Measurements from ENCODE around the gene LPP.

LPP gene

GRCh38 chr3:188529228-188529627, 375.3 kb downstream of the LPP start:
- DNase-seq = no peak

GRCh38 chr3:188530226-188530625, 376.3 kb downstream of the LPP start:
- DNase-seq = no peak

- DNase-seq = no peak
These were observed 377.3 kb downstream of the LPP start for GRCh38 chr3:188531210-188531609.

- DNase-seq = no peak
These were observed 379.2 kb downstream of the LPP start for GRCh38 chr3:188533172-188533571.

- no peak for DNase-seq
These were observed 379.8 kb downstream of the LPP start for GRCh38 chr3:188533612-188534357.

- DNase-seq = no peak
These were observed 380.7 kb downstream of the LPP start for GRCh38 chr3:188534633-188535032.

GRCh38 chr3:188537606-188538005, 383.6 kb downstream of the LPP start:
- no peak for DNase-seq

- no peak for DNase-seq
These were observed 385.1 kb downstream of the LPP start for GRCh38 chr3:188539037-188539436.

GRCh38 chr3:188539631-188540194, 385.8 kb downstream of the LPP start:
- DNase-seq = no peak

- no peak for DNase-seq
These were observed 388.2 kb downstream of the LPP start for GRCh38 chr3:188542196-188542595.

- no peak for DNase-seq
These were observed 390.1 kb downstream of the LPP start for GRCh38 chr3:188544012-188544411.

GRCh38 chr3:188546835-188547670, 393.1 kb downstream of the LPP start:
- no peak for DNase-seq

- DNase-seq = no peak
These were observed 399.6 kb downstream of the LPP start for GRCh38 chr3:188553569-188553968.

GRCh38 chr3:188554404-188554803, 400.4 kb downstream of the LPP start:
- no peak for DNase-seq

- DNase-seq = no peak
These were observed 403.3 kb downstream of the LPP start for GRCh38 chr3:188557235-188557634.

GRCh38 chr3:188558343-188559071, 404.6 kb downstream of the LPP start:
- no peak for DNase-seq

GRCh38 chr3:188559072-188559429, 405.1 kb downstream of the LPP start:
- no peak for DNase-seq

GRCh38 chr3:188559856-188560255, 405.9 kb downstream of the LPP start:
- no peak for DNase-seq

GRCh38 chr3:188562144-188562543, 408.2 kb downstream of the LPP start:
- no peak for DNase-seq

- DNase-seq = no peak
These were observed 413.7 kb downstream of the LPP start for GRCh38 chr3:188567478-188568195.

- no peak for DNase-seq
These were observed 414.8 kb downstream of the LPP start for GRCh38 chr3:188568736-188569135.

- no peak for DNase-seq
These were observed 417.7 kb downstream of the LPP start for GRCh38 chr3:188571531-188572095.

Data from right hindlimb (tissue), 1 donor.